Hematopoietic multipotent progenitor cell treated with erythropoietin and hydrocortisone succinate and interleukin-3 and kit ligand, for 17 days (in vitro differentiated cells): ENCODE data around the gene TNK2.

Experiments
- DNase-seq: peaks from one replicate; pipeline ENCODE4 v3.0.0-alpha.2; 2015; ENCODE audit warnings: low spot score

TNK2 gene

DNA sequence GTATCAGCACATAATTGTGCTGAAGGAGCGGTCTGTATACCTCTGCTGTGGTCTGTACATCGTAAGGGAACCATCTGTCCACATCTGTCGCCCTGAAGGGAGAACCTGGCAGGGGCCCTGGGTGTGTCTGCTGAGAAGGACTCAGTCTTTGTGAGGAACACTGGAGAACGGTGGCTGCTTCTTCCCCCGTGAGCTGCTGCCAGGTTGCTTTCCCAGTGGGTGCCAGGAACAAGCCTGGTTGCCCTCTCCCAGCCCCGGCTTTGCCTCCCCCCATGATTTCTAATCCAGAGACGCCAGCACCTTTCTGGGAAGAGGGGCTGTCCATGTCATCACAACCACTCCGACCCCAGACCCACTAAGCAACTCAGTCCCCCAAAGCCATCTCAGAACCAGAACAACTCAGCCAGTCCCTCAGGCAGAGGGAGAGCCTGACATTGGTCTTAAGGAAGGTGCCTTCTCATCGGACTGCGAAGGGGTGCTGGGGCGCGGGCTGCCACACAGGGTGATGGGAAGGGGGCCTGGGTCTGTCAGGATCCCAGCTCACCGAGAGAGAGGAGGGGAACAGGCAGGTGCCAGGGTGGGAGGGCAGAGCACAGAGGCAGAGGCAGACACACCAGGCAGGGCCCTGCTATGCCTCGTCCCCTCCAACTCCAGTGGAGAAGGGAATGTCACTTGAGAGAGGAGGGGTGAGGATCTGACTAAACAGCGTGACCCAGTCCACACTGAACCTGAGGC is 8.5 kb downstream of the TNK2 start:
- DNase-seq: no peak

DNA sequence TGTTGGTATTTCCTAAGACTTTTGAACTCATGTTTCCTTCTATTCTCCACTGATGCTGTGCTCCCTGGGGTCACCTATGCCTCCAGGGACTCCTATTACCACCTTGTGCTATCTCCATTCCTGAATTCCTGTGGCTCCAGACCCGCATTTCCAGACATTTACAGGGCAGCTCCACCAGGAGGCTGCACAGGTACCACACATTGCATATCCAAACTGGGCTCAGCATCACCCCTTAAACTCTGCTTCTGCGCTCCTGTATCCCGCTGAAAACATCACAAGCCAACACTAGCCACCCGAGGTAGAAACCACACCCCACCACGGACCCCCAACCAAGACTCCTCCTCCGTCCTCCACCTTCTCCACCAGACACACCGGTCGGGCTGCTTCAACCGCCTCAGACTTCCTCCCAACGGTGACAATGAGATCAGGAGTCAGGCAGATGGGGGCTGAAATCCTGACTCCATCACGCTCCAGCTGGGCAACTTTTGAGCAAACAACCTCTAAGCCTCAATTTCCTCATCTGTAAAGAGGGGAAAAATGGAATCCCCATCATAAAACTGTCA is 10.4 kb downstream of the TNK2 start:
- DNase-seq: no peak

DNA sequence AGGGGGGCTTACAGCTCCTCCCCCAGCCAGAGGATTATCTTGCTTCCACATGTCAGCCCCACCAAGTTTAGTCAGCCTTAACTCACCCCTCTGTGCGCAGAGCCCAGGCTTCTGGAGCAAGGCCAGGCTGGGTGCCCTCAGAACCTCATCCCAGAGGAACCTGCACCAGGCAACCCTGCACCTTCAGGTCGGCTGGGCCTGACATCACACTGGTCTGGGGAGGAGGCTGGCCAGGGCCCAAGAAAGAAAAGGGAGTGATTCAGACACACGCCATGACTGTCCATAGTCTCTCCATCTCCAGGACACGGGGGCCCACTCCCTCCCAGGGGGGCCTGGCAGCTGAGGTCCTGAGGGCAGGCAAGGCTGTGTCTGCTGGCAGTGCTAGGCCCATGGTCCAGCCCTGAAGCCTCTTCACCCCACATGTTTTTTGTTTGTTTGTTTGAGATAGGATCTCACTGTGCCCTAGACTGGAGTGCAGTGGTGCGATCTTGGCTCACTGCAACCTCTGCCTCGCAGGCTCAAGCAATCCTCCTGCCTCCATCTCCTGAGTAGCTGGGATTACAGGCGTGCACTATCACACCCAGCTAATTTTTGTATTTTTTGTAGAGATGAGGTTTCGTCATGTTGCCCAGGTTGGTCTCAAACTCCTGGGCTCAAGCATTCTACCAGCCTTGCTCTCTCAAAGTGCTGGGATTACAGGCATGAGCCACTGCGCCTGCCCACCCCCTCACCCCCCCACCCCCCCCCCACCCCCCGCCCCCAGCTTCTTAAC is 11.1 kb downstream of the TNK2 start:
- peak; percentile 67 for DNase-seq

DNA sequence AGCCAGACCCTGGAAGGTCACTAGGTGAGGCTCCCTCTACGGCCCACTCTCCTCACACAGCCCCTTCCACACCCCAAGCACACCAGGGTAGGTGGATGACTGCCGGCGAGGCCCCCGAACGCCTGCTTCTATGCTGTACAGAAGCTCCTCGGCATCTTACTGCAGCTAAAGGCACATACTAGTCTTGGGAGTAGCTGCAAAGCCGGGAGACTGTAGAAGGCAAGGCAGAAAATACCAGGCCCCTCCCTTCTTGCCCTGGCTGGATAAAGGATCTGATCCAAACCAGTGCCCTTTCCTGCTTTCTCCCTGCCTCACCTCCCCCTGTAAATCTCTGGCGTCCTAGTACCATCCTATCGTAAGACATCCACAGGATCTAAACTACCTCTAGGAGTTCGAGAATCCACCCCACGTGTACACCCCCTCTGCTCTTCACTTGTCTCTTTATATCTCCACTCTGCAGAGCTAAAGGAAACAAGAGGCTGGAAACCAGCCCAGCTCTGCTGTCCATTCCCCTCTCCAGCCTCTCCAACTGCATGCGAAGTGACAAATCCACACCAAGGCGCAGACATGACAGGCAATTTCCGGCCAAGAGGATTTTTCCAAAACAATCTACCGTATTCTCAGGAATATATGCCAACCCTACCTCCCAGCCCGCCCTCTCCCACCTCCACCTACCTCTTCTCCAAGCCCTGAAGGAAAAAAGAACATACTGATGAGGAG is 11.8 kb downstream of the TNK2 start:
- peak; percentile 48 for DNase-seq

DNA sequence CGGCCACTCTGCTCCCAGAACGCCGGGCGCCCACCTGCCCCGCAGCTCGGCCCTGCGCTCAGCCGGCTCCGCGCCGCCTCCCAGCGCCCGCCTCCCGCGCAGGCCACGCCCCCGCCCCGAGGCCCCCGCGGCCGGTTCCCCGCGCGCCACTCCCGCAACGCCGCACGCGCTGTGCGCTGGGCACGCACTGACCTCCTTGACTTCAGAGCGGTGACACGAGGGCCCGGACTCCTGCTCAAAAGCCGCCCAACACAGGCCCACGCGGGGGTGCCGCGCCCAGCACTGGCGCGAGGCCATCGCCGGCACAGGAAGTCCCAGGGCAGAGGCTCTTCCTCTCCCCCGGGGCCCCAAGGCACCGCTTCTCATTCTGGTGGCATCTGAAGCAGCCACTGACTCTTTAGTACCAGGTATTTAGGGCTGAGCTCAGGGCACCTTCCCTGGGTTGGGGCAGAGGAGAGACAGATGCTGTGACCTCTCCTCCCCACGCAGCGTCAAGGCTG is 12.4 kb downstream of the TNK2 start:
- DNase-seq: peak; percentile 69

DNA sequence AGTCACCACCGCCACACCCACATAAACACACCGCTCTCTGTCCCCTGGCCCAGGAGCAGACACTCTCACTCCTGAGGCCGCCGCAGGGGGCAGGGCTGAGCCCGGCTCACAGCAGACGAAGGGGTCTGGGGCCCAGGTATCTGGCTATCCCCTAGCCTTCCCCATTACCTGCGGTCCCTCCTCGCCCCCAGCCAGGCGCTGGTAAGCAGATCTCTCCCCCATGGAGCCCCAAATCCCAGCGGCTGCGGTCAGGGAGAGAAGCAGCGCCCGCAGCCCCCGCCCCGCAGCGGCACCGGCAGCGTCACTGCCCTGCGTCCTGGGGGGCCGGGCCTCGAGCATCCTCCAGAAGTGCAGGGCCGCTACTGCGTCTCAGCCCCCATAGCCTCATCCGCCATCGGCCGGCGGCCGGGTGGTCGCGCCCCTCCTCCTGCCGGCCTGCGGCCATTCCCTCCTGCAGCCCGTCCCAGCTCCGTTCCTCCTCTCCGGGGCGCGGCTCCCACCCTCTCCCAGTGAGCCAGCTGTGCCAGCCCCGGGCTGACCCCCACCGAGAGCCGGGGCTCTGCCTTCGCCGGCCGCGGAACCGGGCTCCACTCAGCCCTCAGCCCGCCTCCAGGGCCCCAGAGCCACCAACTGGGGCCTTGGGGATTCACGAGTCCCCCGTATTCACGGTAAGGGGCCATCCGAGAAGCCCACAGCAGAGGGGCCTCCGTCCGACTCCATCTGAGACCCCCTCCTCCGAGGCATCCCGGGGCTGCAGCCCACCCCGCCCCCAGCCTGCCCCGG is 13.1 kb downstream of the TNK2 start:
- DNase-seq: no peak

DNA sequence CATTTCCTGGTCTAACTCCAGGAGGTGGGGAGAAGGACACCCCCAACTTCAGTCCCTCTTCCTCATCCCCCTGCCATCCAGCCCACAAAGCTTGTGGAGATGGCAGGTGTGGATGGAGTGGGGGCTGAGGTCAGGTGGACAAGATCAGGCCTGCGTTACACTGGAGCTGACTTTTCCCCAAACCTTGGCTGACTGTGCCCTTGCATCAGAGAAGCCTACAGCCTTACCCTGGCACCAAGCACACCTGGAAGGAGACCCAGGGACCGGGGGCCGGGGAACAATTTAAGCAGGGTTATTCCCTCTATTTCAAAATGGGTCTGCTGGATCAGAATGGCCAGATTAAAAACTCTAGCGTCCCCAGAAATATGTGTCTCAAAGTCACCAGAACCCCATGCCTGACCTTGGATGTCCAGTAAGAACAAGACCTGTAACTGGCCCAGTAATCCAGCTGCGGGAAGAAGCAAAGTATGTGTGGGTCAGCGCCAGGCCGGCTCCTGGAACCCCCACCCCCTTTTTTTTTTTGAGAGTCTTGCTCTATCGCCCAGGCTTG is 14.4 kb downstream of the TNK2 start:
- no peak for DNase-seq

DNA sequence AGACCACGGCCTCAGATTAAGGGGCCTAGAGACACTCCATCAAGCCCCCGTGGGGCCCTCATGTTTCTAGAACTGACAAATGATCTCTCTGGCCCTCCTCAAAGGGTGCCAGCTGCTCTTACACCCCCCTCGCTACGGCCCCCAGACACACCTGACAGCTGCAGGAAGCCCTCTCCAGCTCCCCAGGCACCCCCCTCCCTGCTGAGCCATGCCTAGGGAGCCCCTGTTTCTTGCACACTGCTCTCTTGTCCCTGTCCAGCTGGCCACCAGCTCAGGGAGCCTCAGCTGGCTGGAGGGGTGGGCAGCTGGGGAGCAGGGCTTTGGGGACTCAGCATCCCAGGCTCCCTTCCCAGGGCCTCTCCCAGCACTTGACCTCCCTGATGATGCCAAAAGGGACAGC is 14.8 kb downstream of the TNK2 start:
- DNase-seq: no peak

DNA sequence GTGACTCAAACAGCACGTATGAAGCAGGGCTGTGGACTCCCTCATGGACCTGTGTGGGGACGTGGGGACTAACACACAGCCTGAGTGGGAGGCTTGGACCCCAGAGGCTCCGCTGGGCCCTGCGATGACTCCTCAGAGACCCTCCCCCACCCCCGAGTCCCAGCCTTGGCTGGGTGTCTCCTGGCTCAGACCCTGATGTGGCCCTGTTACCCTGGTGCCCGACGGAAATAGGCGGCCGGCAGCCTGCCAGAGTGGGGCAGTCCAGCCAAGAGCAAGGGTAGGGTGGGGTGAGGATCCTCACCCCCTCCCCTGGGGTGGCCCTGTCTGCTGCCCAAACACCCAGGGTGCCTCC is 15.3 kb downstream of the TNK2 start:
- no peak for DNase-seq

DNA sequence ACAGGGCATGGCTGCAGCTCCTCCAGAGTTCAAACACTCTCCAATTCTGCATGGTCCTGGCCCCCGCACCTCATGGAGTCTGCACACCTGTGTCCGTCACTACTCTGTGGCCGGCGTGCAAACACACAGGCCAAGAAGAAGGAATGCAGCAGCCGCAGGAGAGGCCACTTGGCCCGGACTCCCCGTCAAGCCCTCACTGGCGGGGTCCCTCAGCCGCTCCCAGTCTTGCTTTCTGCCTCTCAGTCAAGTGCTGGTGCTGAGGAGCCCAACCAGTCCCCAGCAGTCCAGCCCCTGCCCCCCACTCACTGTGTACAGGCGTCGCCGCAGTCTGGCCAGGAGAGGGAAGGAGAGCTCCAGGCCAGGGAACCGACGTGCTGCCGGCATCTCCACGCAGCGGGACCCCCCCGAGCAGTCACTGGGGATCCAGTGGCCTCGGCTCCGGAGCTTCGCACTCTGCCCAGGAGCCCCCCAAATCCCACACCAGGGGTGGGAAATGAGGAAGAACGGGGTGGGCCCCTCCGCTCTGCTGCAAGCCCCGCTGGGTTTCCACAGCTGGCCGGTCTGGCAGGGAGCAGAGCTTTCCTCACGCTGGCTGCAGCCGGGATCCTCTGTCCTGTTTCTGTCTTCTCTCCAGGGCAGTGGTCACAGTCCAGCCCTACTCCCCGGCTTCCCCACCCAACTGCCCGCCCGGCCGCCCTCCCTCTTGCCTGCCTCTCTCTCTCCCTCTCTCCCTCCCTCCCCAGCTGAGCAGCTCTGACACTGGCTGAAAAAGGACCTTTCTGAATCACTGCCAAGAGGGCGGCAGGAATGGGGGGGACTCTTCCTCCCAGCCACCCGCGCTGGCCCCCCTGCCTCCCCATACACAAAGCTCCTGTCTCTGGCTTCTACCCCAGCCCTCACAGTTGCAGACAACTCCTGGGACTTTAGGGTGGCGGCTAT is 16.0 kb downstream of the TNK2 start:
- no peak for DNase-seq

DNA sequence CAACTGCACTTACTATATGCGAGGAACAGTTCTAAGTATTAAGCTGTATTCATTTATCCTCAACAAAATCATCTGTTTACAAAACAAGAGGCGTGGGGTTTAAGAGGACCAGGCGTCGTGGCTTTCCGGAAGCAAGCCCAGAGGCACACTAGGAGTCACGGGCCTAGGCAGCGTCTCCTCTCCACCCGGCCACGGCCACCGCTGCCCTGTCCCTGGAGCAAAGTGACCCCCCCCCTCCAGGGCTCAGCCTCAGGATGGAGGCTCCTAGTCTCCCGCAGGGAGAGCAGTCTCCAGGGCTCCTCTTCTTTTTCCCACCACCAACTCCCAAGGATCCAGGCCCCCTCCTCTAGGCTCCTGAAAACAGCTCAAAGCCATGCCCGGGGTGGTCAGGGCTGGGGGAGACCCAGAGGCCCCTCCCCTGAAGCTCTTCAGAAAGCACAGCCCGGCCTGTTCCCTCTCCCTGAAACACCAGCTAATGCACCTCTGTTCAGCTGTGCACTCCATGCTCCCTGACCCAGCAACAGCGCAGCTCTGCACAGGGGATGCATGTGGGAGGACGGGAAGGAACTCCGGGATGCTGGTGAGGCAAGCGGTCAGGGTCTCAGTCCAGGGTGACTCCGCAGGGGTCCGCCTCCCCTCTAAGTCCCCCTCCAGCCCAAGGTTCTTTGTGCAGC is 16.8 kb downstream of the TNK2 start:
- DNase-seq: no peak

DNA sequence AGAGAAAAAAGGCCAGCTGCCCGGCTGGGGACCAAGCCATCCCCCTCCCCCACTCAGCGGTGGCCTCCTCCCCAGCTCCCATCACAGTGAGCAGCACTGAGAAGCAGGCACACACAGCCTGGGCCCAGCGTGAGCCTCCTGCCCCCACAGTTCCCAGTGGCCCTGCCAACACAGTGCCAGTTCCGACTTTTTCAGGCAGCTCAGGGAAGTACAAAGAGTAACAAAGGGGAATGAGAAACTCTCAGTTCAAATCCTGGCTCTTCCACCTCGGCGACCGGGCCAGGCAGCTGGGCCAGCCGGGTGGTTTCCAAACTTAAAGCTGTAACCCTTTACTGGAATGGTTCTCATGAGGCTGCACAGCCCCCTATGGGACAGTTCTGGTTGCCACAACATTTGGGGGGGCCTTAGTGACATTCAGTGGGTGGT is 18.5 kb downstream of the TNK2 start:
- DNase-seq: no peak

DNA sequence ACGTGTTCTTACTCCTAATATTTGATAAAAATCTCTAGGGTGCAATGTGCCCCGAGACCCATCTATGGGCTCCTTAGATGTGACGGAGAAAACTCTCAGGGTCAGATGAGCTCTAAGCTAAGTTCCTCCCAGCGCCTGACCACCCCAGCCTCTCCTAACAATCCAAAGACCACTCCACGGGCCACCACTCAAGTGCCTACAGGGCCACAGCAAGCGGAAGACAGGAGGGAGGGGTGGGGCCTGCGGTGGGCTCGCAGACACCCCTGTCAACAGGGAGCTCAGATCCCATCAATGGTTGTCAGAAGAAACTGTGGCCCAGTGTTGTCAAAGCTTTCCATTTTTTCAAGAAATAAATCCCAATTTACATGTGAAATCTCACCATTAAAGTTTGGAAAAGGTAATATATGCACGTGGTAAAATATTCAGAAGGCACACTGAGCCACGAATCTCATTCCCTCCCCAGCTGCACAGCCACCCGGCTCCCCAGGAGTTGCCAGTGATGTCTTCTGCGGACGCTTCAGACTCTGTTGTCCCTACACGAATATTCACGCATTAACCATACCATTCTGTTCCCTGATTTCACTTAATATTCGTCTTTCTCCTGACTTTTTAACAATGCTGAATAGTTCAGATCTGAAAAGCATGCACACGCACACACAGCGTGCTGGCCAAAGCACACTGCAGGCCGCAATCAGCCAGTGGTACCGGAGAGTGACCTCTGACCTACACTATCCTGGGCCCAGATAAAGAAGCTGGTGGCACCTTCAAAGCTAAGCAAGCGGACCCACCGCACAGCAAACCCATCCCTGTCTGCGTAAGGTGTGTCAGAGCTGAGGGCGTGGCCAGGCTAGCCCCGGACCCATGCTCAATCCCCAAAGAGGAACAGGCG is 19.1 kb downstream of the TNK2 start:
- no peak for DNase-seq

DNA sequence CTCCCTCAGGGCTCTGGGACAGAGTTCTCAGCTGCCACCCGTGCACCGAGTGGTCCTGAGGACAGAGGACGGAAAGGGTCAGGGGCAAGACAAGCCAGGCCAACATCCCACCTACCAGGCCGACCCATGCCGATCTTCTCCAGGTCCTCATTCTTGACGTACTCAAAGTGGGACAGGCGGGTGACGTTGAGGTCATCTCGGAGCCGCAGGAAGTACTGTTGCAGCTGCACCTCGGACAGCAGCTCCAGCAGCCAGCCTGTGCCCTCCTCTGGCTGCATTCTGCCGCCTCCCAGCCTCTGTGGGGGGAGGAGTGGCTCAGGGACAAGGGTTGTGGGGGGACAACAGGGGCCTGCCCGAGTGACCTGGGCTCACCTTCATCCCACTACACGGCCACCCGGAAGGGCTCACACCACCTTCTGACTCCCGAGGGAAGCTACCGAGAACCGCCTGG is 20.0 kb downstream of the TNK2 start:
- no peak for DNase-seq

DNA sequence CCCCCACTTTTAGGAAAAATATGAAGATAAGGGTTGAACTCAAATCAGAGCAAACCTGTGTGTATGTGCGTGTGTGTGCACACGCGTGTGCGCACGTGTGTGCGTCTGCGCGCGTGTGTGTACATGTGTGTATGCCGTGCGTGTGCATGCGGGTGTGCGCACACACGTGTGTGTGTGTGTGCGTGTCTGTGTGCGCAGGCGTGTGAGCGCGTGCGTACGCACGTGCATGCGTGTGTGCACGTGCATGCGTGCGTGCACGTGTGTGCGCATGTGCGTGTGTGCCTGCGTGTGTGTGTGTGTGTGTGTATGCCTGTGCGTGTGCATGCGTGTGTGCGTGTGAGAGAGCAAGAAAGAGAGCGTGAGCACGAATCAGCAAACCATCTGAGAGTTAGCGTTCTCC is 20.7 kb downstream of the TNK2 start:
- DNase-seq: no peak

DNA sequence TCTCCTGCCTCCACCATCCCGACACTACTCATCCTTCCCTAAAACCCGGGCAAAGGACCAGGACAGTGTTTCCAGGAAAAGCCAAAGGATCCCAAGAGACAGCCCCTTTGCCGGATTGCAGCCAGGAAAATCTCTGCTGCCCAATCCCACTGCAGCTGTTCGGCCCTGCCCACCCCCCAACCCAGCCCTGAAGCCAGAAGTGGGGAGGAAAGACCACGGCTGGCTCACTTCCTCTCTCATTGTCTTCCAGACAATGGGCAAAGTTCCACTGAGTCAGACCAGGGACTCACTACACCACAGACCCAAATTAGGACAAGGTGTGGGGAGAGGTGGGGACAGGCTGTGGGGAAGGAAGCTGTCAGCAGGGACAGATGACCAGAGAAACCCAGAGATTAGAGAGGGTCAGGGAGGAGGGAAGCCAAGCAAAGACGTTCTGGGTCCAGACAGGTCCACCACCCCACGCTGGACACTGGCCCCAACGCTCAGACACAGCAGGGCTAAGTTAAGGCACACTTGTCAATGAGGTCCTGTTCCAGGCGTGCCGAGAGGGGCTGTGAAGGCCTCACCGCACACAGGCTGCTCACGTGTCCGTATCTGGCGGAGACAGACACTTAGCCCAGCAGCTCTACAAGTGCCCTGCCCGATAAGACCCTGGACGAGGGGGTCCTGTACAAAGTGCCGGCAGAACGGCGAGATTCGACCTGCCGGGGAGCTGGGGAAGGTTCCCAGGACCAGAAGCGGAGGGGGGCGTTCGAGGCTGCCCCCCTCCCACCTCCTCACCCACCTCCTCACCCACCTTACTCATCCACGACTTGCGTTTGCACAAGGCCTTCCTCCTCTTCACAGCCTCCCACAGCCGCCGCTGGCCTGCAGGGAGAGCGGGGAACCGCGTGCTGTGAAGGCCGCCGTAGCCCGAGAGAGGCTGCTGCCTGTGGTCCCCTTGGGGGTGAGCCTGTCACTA is 21.9 kb downstream of the TNK2 start:
- no peak for DNase-seq
